Fibroblast of skin of right quadriceps (primary cell): Measurements from ENCODE around the gene SLC7A6OS.

Experiments used
- DNase-seq: peaks from one replicate; pipeline ENCODE4 v3.0.0-alpha.2; 2013

The SLC7A6OS gene

GRCh38 chr16:68275611-68276191 lies 35.0 kb downstream of the SLC7A6OS start:
- no peak for DNase-seq

- no peak for DNase-seq
Observed at GRCh38 chr16:68274441-68274840, 36.3 kb downstream of the SLC7A6OS start.

- DNase-seq, result no peak
Observed at GRCh38 chr16:68273896-68274295, 36.9 kb downstream of the SLC7A6OS start.

GRCh38 chr16:68273459-68273858 lies 37.3 kb downstream of the SLC7A6OS start:
- no peak for DNase-seq

- no peak for DNase-seq
Observed at GRCh38 chr16:68272507-68273209, 38.1 kb downstream of the SLC7A6OS start.

- no peak for DNase-seq
Observed at GRCh38 chr16:68270353-68270752, 40.4 kb downstream of the SLC7A6OS start.

- no peak for DNase-seq
Observed at GRCh38 chr16:68269793-68270192, 41.0 kb downstream of the SLC7A6OS start.

GRCh38 chr16:68267612-68268405 lies 42.9 kb downstream of the SLC7A6OS start:
- no peak for DNase-seq

- peak; percentile 65 for DNase-seq
Observed at GRCh38 chr16:68265078-68265920, 45.4 kb downstream of the SLC7A6OS start.

GRCh38 chr16:68264128-68265077 lies 46.3 kb downstream of the SLC7A6OS start, which contains the start of gene SLC7A6:
Gene SLC7A6, plus strand, starts transcription at chr16:68264526. Its CDS starts 10,201 bp downstream, at chr16:68274727.
- peak; percentile 74 for DNase-seq

- no peak for DNase-seq
Observed at GRCh38 chr16:68263559-68264127, 47.1 kb downstream of the SLC7A6OS start.

- no peak for DNase-seq
Observed at GRCh38 chr16:68259007-68259825, 51.5 kb downstream of the SLC7A6OS start.

- peak; percentile 25 for DNase-seq
Observed at GRCh38 chr16:68257906-68258800, 52.6 kb downstream of the SLC7A6OS start.

GRCh38 chr16:68257251-68257905 lies 53.4 kb downstream of the SLC7A6OS start:
- no peak for DNase-seq

- no peak for DNase-seq
Observed at GRCh38 chr16:68255712-68256111, 55.0 kb downstream of the SLC7A6OS start.

- no peak for DNase-seq
Observed at GRCh38 chr16:68253721-68254120, 57.0 kb downstream of the SLC7A6OS start.

GRCh38 chr16:68252383-68252782 lies 58.4 kb downstream of the SLC7A6OS start:
- no peak for DNase-seq

- no peak for DNase-seq
Observed at GRCh38 chr16:68251832-68252231, 58.9 kb downstream of the SLC7A6OS start.

- DNase-seq, result no peak
Observed at GRCh38 chr16:68250951-68251350, 59.8 kb downstream of the SLC7A6OS start.
